Measurements from ENCODE around the gene QRICH1. TPM values are rescaled to one million over a fixed set of nuclear protein-coding genes. Genes with fewer than 3 reads are reported as not detected.

The QRICH1 gene
- total and polyA plus RNA-seq, 7 donors: 21.5 to 83.9 (median 52.8) TPM

- Histone ChIP-seq H3K4me3 (peak within 1 kb of the TSS; percentile 86), H3K27me3 (ENCODE audit: insufficient read depth in 3 of 3, low read length in 2 of 3) (no peaks in the 10 kb centered on the region), H3K4me1 (peaks cover 51% of the 10 kb centered on the region), H3K36me3 (ENCODE audit: insufficient read depth in 1 of 2, low read depth in 1 of 2) (peaks cover 5 to 45% of the 10 kb centered on the region in 2 donors), H3K9me3 (no peaks in the 10 kb centered on the region), H3K27ac (peak within 1 kb of the TSS; percentile 98)
- WGBS, 3 donors: 0 to 1% (median 0%) methylated on average over 61 to 83 of the region's 83 CpGs
- peak; percentile 87 to 90 (median 87) for ATAC-seq
- intact Hi-C loops (cut with DNase I): no loop called here
- peak; percentile 94 for TF ChIP-seq CTCF (IDR thresholded peaks at IDR 0.05)
- DNase-seq: peak; percentile 96 to 98
Measured at GRCh38 chr3:49021813-49022687, 71.8 kb downstream of the QRICH1 start, which contains the start of gene NDUFAF3. Gene NDUFAF3 (plus strand): TSS chr3:49022121. CDS start chr3:49022145, 24 bp downstream.

GRCh38 chr3:49021213-49021812 lies 72.6 kb downstream of the QRICH1 start:
- TF ChIP-seq CTCF (IDR thresholded peaks at IDR 0.05): no peak

GRCh38 chr3:49020330-49021212 lies 73.3 kb downstream of the QRICH1 start:
- DNase-seq (peak; percentile 61 to 77), ATAC-seq (peak in 2 of 4 donors; percentile 1 to 2)
- Histone ChIP-seq H3K27me3 (ENCODE audit: insufficient read depth in 3 of 3, low read length in 2 of 3) (no peaks in the 10 kb centered on the region), H3K27ac (peak overlapping the region; percentile 98), H3K9me3 (no peaks in the 10 kb centered on the region), H3K4me1 (peaks cover 44% of the 10 kb centered on the region), H3K36me3 (ENCODE audit: insufficient read depth in 1 of 2, low read depth in 1 of 2) (peaks cover 0 to 45% of the 10 kb centered on the region in 2 donors), H3K4me3 (peak overlapping the region; percentile 86)
- 2 to 4% (median 3%) methylated on average over 42 to 51 of the region's 51 CpGs for WGBS, 3 donors
- TF ChIP-seq CTCF (IDR thresholded peaks at IDR 0.05): no peak
- intact Hi-C loops (cut with DNase I): no loop called here

More at GRCh38 chr3:49021213-49021812, 72.6 kb downstream of the QRICH1 start:
- peak; percentile 85 to 89 (median 88) for ATAC-seq
- H3K36me3 ChIP-seq (ENCODE audit: insufficient read depth in 1 of 2, low read depth in 1 of 2): peaks cover 1 to 45% of the 10 kb centered on the region in 2 donors
- peak overlapping the region; percentile 86 for H3K4me3 ChIP-seq
- H3K4me1 ChIP-seq: peaks cover 49% of the 10 kb centered on the region
- intact Hi-C loops (cut with DNase I): no loop called here
- peak overlapping the region; percentile 98 for H3K27ac ChIP-seq
- H3K9me3 ChIP-seq: no peaks in the 10 kb centered on the region
- no peaks in the 10 kb centered on the region for H3K27me3 ChIP-seq (ENCODE audit: insufficient read depth in 3 of 3, low read length in 2 of 3)
- 0 to 1% (median 0%) methylated on average over 49 to 60 of the region's 60 CpGs for WGBS, 3 donors
- peak; percentile 100 for DNase-seq

DNA sequence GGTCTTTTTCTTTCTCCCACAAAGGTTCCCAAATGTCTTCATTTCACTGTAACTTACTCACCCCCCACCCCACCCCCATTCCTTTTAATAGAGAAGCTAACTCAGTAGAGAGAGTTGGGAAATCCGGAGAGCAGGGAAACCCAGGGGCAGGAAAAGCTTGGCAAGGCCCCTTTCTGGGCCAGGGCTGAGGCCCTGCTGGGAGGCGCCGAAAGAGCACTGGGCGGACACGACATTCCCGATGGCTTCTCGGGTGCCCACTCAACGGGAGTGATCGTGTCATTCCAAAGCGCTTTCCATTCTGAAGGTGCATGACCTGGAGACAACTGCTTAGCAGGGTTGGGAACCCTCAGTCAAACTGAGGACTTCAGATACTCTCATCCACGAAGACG lies 73.9 kb downstream of the QRICH1 start:
- 41 to 48% (median 44%) methylated on average over 12 of the region's 12 CpGs for WGBS, 3 donors
- Histone ChIP-seq H3K4me1 (peaks cover 39% of the 10 kb centered on the region), H3K27me3 (ENCODE audit: insufficient read depth in 3 of 3, low read length in 2 of 3) (no peaks in the 10 kb centered on the region), H3K9me3 (no peaks in the 10 kb centered on the region), H3K36me3 (ENCODE audit: insufficient read depth in 1 of 2, low read depth in 1 of 2) (peaks cover 0 to 45% of the 10 kb centered on the region in 2 donors), H3K4me3 (peak overlapping the region; percentile 86), H3K27ac (peak overlapping the region; percentile 98)
- peak in 1 of 2 donors; percentile 52 for DNase-seq
- intact Hi-C loops (cut with DNase I): no loop called here
- no peak for TF ChIP-seq CTCF (IDR thresholded peaks at IDR 0.05)
- no peak for ATAC-seq

Data from psoas muscle (tissue), 8 donors.